GM12874 (cell line): ENCODE measurements around the gene DMD.

Experiments
- TF ChIP-seq, protein P1 (sequence below): IDR thresholded peaks from 2 replicates; pipeline ENCODE4 v1.5.1; 2011; ENCODE audit warnings: low read depth, mild to moderate bottlenecking, control low read depth, low read length, moderate library complexity; ENCODE audit not compliant: insufficient read depth

DMD gene

GRCh38 chrX:32045149-32045548, 1166.2 kb downstream of the DMD start:
- TF ChIP-seq, protein P1, sequence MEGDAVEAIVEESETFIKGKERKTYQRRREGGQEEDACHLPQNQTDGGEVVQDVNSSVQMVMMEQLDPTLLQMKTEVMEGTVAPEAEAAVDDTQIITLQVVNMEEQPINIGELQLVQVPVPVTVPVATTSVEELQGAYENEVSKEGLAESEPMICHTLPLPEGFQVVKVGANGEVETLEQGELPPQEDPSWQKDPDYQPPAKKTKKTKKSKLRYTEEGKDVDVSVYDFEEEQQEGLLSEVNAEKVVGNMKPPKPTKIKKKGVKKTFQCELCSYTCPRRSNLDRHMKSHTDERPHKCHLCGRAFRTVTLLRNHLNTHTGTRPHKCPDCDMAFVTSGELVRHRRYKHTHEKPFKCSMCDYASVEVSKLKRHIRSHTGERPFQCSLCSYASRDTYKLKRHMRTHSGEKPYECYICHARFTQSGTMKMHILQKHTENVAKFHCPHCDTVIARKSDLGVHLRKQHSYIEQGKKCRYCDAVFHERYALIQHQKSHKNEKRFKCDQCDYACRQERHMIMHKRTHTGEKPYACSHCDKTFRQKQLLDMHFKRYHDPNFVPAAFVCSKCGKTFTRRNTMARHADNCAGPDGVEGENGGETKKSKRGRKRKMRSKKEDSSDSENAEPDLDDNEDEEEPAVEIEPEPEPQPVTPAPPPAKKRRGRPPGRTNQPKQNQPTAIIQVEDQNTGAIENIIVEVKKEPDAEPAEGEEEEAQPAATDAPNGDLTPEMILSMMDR: no peak

- TF ChIP-seq, protein P1: no peak
Measured at GRCh38 chrX:32041181-32041580, 1170.2 kb downstream of the DMD start.

DNA sequence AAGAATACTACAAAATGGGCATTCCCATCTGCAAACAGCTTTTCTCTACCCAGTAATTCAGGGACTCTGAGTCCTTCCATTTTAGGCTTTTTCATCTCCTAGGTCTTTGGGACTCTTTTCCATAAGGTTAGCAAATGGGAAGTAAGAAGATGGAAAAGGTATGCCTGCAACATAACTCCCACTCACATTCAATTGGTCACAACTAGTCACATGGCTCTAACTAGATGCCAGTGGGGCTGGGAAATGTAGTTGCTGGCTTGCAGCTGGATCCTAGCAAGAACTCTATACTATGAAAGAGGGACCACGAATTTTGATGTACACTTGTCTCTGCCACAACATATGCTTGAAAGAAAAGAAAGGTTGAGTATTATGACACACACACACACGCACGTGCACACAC, 1184.6 kb downstream of the DMD start:
- TF ChIP-seq, protein P1: no peak

DNA sequence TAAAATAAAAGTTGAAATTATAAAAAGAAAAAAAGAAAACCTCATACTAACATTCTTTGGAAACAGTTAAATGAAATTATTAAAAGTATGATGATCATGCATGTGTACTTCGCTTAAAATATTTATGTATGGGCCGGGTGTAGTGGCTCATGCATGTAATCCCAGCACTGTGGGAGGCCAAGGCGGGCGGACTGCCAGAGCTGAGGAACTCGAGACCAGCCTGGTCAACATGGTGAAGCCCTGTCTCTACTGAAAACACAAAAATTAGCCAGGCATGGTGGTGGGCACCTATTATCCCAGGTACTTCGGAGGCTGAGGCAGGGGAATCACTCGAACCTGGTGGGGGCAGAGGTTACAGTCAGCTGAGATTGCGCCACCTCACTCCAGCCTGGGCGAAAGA, 1187.3 kb downstream of the DMD start:
- TF ChIP-seq, protein P1: no peak

- TF ChIP-seq, protein P1: no peak
Measured at GRCh38 chrX:32016195-32016594, 1195.2 kb downstream of the DMD start.

DNA sequence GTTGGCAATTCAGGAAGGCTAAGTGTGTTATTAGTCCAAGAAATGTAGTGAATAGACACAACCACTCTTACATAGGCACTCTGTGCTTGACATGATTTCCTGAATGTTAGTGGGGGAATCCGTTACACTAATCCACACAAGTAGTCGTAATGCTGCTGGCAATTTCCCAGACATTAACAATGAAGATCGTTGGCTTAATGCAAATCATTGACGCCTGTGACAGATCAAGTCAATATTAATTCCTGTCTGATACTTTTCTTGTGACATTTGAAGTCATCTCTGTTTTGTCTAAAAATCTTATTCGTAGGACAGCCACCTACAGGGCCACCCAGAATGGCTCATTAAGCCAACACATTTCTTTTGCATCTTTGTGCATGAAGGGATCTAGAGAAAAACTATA, 1200.4 kb downstream of the DMD start:
- TF ChIP-seq, protein P1: no peak

GRCh38 chrX:32010212-32010611, 1201.1 kb downstream of the DMD start:
- TF ChIP-seq, protein P1: no peak

GRCh38 chrX:31993637-31994036, 1217.7 kb downstream of the DMD start:
- TF ChIP-seq, protein P1: no peak
